ENCODE measurements around the gene PPDPF. TPM values are rescaled to one million over a fixed set of nuclear protein-coding genes. Genes with fewer than 3 reads are reported as not detected.

The PPDPF gene
- total RNA-seq, 1 experiment from 2014 or later = 149 TPM

GRCh38 chr20:63493563-63494020, 27.0 kb upstream of the PPDPF start:
- no peak overlapping the region for H3K9ac ChIP-seq (ENCODE audit: extremely low read depth, insufficient read length, low read length)
- H3K14ac ChIP-seq (ENCODE audit: insufficient read depth, low read length) = no peak overlapping the region
- H4K91ac ChIP-seq (ENCODE audit: insufficient read length, low read depth, low read length) = no peak overlapping the region
- peaks cover 5% of the 10 kb centered on the region for H3K23me2 ChIP-seq (ENCODE audit: insufficient read length, low read depth, low read length, poor library complexity, severe bottlenecking)
- WGBS (ENCODE audit: extremely low coverage, insufficient read length, low lambda C conversion rate) = no CpG with 5 or more reads among the region's 13 CpGs
- peaks cover 4 to 10% of the 10 kb centered on the region in 2 experiments; a peak in 3 of 4 replicates for H3K4me1 Mint-ChIP-seq
- H2AK5ac ChIP-seq (ENCODE audit: insufficient read length, low read length) = no peak overlapping the region
- no peak overlapping the region for H2BK12ac ChIP-seq (ENCODE audit: insufficient read length, low read depth, low read length)
- no peak overlapping the region for H3K56ac ChIP-seq (ENCODE audit: insufficient read length, low read depth, low read length)
- no peak overlapping the region for H2AFZ ChIP-seq (ENCODE audit: low read length)
- no peaks in the 10 kb centered on the region for H3K9me3 ChIP-seq (ENCODE audit: control insufficient read depth, low read depth, low read length)
- no peak overlapping the region for H2BK15ac ChIP-seq (ENCODE audit: low read depth, low read length)
- H2BK120ac ChIP-seq (ENCODE audit: low read depth, low read length, poor library complexity, severe bottlenecking) = no peak overlapping the region
- H3T11ph ChIP-seq (ENCODE audit: low read length) = no peak overlapping the region
- no peak overlapping the region for H3K18ac ChIP-seq (ENCODE audit: insufficient read length, low read depth, low read length)
- H4K5ac ChIP-seq (ENCODE audit: insufficient read length, low read depth, low read length) = no peak overlapping the region
- no peak overlapping the region for H3K27ac ChIP-seq (ENCODE audit: insufficient read length, low read depth, low read length)
- no peak overlapping the region for H3K23ac ChIP-seq (ENCODE audit: insufficient read length, low read depth, low read length)
- H3K4me2 ChIP-seq (ENCODE audit: insufficient read depth, insufficient read length, low read length) = no peak overlapping the region
- peaks cover 4% of the 10 kb centered on the region; the same call in 1 of the 2 replicates for H3K27me3 ChIP-seq (ENCODE audit: insufficient read depth, low read length)
- H4K20me1 ChIP-seq (ENCODE audit: control insufficient read depth, insufficient read depth, insufficient read length) = no peaks in the 10 kb centered on the region
- peaks cover 55% of the 10 kb centered on the region for H3K27me3 Mint-ChIP-seq (ENCODE audit: low read depth)
- no peak overlapping the region for H2BK20ac ChIP-seq (ENCODE audit: low read depth, low read length, poor library complexity, severe bottlenecking)
- H4K8ac ChIP-seq (replicated peaks; ENCODE audit: insufficient read length, low read depth, low read length) = no peak overlapping the region
- no peaks in the 10 kb centered on the region for H3K79me2 ChIP-seq (ENCODE audit: insufficient read depth, low read length)
- no peak overlapping the region for H3K4me3 Mint-ChIP-seq
- peaks cover 15 to 24% (median 15%) of the 10 kb centered on the region in 3 experiments; a peak in 6 of 7 replicates for H3K36me3 Mint-ChIP-seq (ENCODE audit: insufficient read depth in 1 of 3, low read depth in 3 of 3)
- TF ChIP-seq CTCF (conservative IDR thresholded peaks at IDR 0.05) = no peak
- H2BK5ac ChIP-seq (ENCODE audit: insufficient read length, low read length) = no peak overlapping the region
- H3K27ac Mint-ChIP-seq = no peak overlapping the region
- no peak for DNase-seq
- H3K4ac ChIP-seq (ENCODE audit: low read depth, low read length) = no peak overlapping the region
- H3K9me3 Mint-ChIP-seq = peaks cover 2 to 11% of the 10 kb centered on the region in 2 experiments; a peak in 3 of 5 replicates
- H3K79me1 ChIP-seq (ENCODE audit: insufficient read depth, low read depth, low read length, poor library complexity, severe bottlenecking) = no peaks in the 10 kb centered on the region
- no peaks in the 10 kb centered on the region for H3K4me1 ChIP-seq (ENCODE audit: insufficient read depth, low read length)
